Neuron (in vitro differentiated cells): ENCODE results near the gene KLK13.

Experiments
- H2AFZ ChIP-seq: one replicate; pipeline ENCODE4 v1.6.1; 2013; ENCODE audit warnings: low read depth, mild to moderate bottlenecking, inconsistent platforms, low read length, moderate library complexity
- H3K27me3 ChIP-seq: one replicate; pipeline ENCODE4 v1.6.1; 2013; ENCODE audit warnings: low read length; ENCODE audit not compliant: insufficient read depth
- H3K36me3 ChIP-seq: one replicate; pipeline ENCODE4 v1.6.1; 2013; ENCODE audit warnings: low read length; ENCODE audit not compliant: insufficient read depth
- H3K4me1 ChIP-seq: one replicate; pipeline ENCODE4 v1.6.1; 2013; ENCODE audit warnings: low read length; ENCODE audit not compliant: insufficient read depth
- H3K4me3 ChIP-seq: 2 replicates; pipeline ENCODE4 v1.5.1; 2013; ENCODE audit warnings: mild to moderate bottlenecking, low read length, moderate library complexity
- H3K9me3 ChIP-seq: one replicate; pipeline ENCODE4 v1.6.1; 2013; ENCODE audit warnings: low read length

The KLK13 gene

GRCh38 chr19:51019544-51019925 is 45.4 kb downstream of the KLK13 start, which contains the start of gene KLK10:
TSS of gene KLK10 (minus strand) at chr19:51019709. CDS start at chr19:51019130, 579 bp downstream.
- no peaks in the 10 kb centered on the region for H3K36me3 ChIP-seq
- no peak within 1 kb of the TSS for H3K4me3 ChIP-seq
- no peaks in the 10 kb centered on the region for H3K9me3 ChIP-seq
- H2AFZ ChIP-seq = no peak within 1 kb of the TSS
- H3K4me1 ChIP-seq = no peaks in the 10 kb centered on the region
- H3K27me3 ChIP-seq = peaks cover 66% of the 10 kb centered on the region

GRCh38 chr19:51018745-51019543 is 45.9 kb downstream of the KLK13 start:
- H3K27me3 ChIP-seq = peaks cover 64% of the 10 kb centered on the region
- H3K4me1 ChIP-seq = no peaks in the 10 kb centered on the region
- no peaks in the 10 kb centered on the region for H3K36me3 ChIP-seq
- no peak overlapping the region for H2AFZ ChIP-seq
- H3K9me3 ChIP-seq = no peaks in the 10 kb centered on the region
- no peak overlapping the region for H3K4me3 ChIP-seq

GRCh38 chr19:51016798-51017683 is 47.9 kb downstream of the KLK13 start:
- Histone ChIP-seq H2AFZ (no peak overlapping the region), H3K9me3 (no peaks in the 10 kb centered on the region), H3K27me3 (peaks cover 47% of the 10 kb centered on the region), H3K4me1 (no peaks in the 10 kb centered on the region), H3K36me3 (no peaks in the 10 kb centered on the region), H3K4me3 (no peak overlapping the region)

GRCh38 chr19:51015691-51016267 is 49.1 kb downstream of the KLK13 start:
- Histone ChIP-seq H2AFZ (no peak overlapping the region), H3K36me3 (no peaks in the 10 kb centered on the region), H3K4me3 (no peak overlapping the region), H3K9me3 (no peaks in the 10 kb centered on the region), H3K27me3 (peaks cover 45% of the 10 kb centered on the region), H3K4me1 (no peaks in the 10 kb centered on the region)

- peaks cover 37% of the 10 kb centered on the region for H3K27me3 ChIP-seq
- no peak overlapping the region for H3K4me3 ChIP-seq
- H3K4me1 ChIP-seq = no peaks in the 10 kb centered on the region
- H3K9me3 ChIP-seq = no peaks in the 10 kb centered on the region
- no peak overlapping the region for H2AFZ ChIP-seq
- no peaks in the 10 kb centered on the region for H3K36me3 ChIP-seq
Observed at GRCh38 chr19:51014242-51014641, 50.6 kb downstream of the KLK13 start.

DNA sequence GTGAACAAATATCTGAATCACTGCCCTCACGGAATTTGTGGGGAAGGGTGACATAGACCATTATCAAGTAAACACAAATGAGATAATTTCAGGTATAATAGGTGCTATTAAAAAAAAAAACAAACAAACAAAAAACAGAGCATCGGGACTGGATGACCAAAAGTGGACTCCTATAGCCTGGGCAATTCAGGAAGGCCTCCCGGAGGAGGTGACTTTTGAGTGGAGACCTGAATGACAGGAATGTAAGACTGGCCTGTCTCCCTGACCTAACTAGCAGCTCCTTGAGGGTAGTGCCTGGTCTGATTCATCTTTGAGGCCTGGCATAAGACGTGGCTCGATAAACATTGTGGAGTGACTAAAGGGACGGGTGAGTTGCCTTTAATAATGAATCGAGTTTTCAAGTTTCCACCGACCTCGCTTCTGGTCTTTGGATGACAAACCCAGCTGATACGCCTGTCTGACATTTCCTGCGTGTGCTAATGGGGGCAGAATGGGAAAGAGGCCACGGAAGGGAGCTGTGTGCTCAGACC is 52.2 kb downstream of the KLK13 start:
- no peaks in the 10 kb centered on the region for H3K36me3 ChIP-seq
- H3K9me3 ChIP-seq = no peaks in the 10 kb centered on the region
- H3K27me3 ChIP-seq = peaks cover 31% of the 10 kb centered on the region
- no peak overlapping the region for H2AFZ ChIP-seq
- no peak overlapping the region for H3K4me3 ChIP-seq
- H3K4me1 ChIP-seq = no peaks in the 10 kb centered on the region

DNA sequence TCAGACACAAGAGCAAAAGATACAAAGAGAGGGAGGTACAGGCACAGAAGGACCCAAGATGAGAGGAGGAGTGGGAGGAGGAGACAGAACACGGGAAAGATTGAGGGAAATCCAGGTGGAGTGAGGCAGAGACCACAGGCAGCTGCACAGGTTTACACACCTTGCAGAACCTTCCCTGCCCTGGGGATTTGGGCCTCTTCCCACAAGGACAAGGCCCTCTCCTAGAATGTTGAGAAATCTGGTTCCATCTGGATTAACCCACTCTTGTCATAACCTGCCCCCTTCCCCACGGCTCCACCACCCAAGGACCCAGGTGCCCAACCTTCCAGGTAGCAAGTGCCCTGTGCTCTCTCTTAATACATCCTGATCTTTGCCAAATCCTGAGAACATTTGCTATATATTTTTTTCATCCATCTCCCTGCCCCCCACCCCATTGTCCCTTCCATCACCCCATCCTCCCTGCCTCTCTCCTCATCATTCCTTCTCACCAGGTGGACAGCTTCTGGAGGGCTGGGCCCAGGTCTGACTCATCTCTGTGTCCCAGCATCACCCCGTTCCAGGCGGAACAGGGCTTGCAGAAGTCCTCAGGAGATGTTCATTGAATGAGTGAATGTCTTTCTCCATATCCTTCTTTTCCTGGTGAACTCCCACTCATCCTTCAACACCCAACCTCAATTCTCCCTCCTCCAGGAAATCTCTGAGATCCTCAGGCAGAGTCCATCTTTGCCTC is 54.7 kb downstream of the KLK13 start:
- Histone ChIP-seq H3K9me3 (no peaks in the 10 kb centered on the region), H3K27me3 (peaks cover 15% of the 10 kb centered on the region)

GRCh38 chr19:51009061-51009891 is 55.6 kb downstream of the KLK13 start:
- Histone ChIP-seq H3K36me3 (no peaks in the 10 kb centered on the region), H3K27me3 (peaks cover 12% of the 10 kb centered on the region), H3K9me3 (no peaks in the 10 kb centered on the region), H2AFZ (no peak overlapping the region), H3K4me1 (no peaks in the 10 kb centered on the region), H3K4me3 (no peak overlapping the region)

More for the DNA sequence above, 54.7 kb downstream of the KLK13 start:
- Histone ChIP-seq H3K4me3 (no peak overlapping the region), H2AFZ (no peak overlapping the region), H3K4me1 (no peaks in the 10 kb centered on the region), H3K36me3 (no peaks in the 10 kb centered on the region)

- no peak overlapping the region for H2AFZ ChIP-seq
- peaks cover 12% of the 10 kb centered on the region for H3K27me3 ChIP-seq
- H3K9me3 ChIP-seq = no peaks in the 10 kb centered on the region
- H3K4me3 ChIP-seq = no peak overlapping the region
- H3K36me3 ChIP-seq = no peaks in the 10 kb centered on the region
- no peaks in the 10 kb centered on the region for H3K4me1 ChIP-seq
Observed at GRCh38 chr19:51007488-51007887, 57.4 kb downstream of the KLK13 start.

- Histone ChIP-seq H3K4me1 (no peaks in the 10 kb centered on the region), H3K36me3 (no peaks in the 10 kb centered on the region), H2AFZ (no peak overlapping the region), H3K9me3 (no peaks in the 10 kb centered on the region), H3K27me3 (peaks cover 12% of the 10 kb centered on the region), H3K4me3 (no peak overlapping the region)
Observed at GRCh38 chr19:51006406-51006805, 58.5 kb downstream of the KLK13 start.
